ENCODE measurements around the gene PDF. TPM values are rescaled to one million over a fixed set of nuclear protein-coding genes. Genes with fewer than 3 reads are reported as not detected.

PDF gene
- total and polyA plus RNA-seq, 2 of the 13 experiments (the other 11 are each of a cell fraction or from before 2014, with no cell fraction given), result 12.4 to 48.8 TPM

DNA sequence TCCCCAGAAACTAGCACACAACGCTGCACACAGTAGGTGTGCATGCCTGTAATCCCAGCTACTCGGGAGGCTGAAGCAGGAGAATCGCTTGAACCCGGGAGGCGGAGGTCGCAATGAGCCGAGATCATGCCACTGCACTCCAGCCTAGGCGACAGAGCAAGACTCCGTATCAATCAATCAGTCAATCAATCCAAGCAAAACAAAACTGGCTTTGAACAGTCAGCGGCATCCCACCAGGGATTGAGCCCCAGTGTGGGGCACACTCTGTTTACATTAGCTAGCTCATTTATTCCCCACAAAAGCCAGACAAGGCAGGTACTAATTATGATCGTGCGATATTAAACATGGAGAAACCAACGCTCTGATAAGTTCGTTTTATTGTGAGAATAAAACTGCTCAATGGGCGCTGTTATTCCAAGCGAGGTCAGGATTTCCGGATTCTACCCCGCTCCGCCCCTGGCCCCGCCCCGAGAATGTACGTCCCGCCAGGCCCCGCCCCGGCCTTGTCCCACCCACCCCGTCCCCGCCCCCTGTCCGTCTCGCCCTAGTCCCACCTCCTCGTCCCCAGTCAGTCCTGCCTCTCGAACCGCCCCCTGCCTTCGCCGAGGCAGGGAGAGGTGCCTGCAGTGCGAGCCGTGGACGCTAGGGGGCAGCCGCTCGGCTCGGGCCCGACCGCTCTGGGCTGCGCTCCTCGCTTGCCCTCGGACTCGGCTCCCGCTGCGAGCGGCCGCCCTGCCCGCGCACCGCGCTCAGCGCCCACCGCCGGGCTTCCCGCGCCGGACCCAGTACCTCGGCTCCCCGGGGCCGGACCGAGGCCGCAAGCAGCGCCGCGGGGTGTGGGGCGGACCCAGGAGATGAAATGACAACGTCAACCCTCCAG is 19.5 kb downstream of the PDF start, which contains the start of gene VPS4A (continued):
- TF ChIP-seq ZNF670 (CRISPR knock-in tag; IDR thresholded peaks at IDR 0.05; ENCODE audit: borderline replicate concordance) (peak; percentile 32; the same call in 1 of the 2 replicates), PRDM15 (CRISPR knock-in tag; IDR thresholded peaks at IDR 0.05) (peak; percentile 33; the same call in 1 of the 2 replicates), ATRX (CRISPR knock-in tag; IDR thresholded peaks at IDR 0.05; ENCODE audit: borderline replicate concordance) (no peak), PHF21A (CRISPR knock-in tag; IDR thresholded peaks at IDR 0.05) (peak; percentile 53; the same call in 1 of the 2 replicates), REL (CRISPR knock-in tag; conservative IDR thresholded peaks at IDR 0.05) (0 out of 2 replicates have a peak, but pooled peaks have one; percentile 53), ZFY (CRISPR knock-in tag; IDR thresholded peaks at IDR 0.05) (peak; percentile 99), TGIF2 (CRISPR knock-in tag; IDR thresholded peaks at IDR 0.05) (peak; percentile 45; the same call in 1 of the 2 replicates), MIER3 (CRISPR knock-in tag; IDR thresholded peaks at IDR 0.05; ENCODE audit: borderline replicate concordance) (peak; percentile 79), GATAD2A (CRISPR knock-in tag; IDR thresholded peaks at IDR 0.05) (peak; percentile 59), TEF (CRISPR knock-in tag; IDR thresholded peaks at IDR 0.05) (no peak), BRF2 (CRISPR knock-in tag; IDR thresholded peaks at IDR 0.05) (peak; percentile 95), ZBTB7B (CRISPR knock-in tag; IDR thresholded peaks at IDR 0.05) (no peak), PITX1 (CRISPR knock-in tag; IDR thresholded peaks at IDR 0.05) (0 out of 2 replicates have a peak, but pooled peaks have one; percentile 23), TSC22D2 (CRISPR knock-in tag; IDR thresholded peaks at IDR 0.05; ENCODE audit: borderline replicate concordance) (0 out of 2 replicates have a peak, but pooled peaks have one; percentile 11), ZKSCAN1 (IDR thresholded peaks at IDR 0.05; ENCODE audit: low read length) (peak; percentile 93), KAT7 (CRISPR knock-in tag; IDR thresholded peaks at IDR 0.05; ENCODE audit: borderline replicate concordance) (peak; percentile 42; the same call in 1 of the 2 replicates)
- TF ChIP-seq, protein P1, sequence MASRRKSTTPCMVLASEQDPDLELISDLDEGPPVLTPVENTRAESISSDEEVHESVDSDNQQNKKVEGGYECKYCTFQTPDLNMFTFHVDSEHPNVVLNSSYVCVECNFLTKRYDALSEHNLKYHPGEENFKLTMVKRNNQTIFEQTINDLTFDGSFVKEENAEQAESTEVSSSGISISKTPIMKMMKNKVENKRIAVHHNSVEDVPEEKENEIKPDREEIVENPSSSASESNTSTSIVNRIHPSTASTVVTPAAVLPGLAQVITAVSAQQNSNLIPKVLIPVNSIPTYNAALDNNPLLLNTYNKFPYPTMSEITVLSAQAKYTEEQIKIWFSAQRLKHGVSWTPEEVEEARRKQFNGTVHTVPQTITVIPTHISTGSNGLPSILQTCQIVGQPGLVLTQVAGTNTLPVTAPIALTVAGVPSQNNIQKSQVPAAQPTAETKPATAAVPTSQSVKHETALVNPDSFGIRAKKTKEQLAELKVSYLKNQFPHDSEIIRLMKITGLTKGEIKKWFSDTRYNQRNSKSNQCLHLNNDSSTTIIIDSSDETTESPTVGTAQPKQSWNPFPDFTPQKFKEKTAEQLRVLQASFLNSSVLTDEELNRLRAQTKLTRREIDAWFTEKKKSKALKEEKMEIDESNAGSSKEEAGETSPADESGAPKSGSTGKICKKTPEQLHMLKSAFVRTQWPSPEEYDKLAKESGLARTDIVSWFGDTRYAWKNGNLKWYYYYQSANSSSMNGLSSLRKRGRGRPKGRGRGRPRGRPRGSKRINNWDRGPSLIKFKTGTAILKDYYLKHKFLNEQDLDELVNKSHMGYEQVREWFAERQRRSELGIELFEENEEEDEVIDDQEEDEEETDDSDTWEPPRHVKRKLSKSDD (CRISPR knock-in tag; IDR thresholded peaks at IDR 0.05; ENCODE audit: low read depth), result peak; percentile 63
- TF ChIP-seq, protein P2, sequence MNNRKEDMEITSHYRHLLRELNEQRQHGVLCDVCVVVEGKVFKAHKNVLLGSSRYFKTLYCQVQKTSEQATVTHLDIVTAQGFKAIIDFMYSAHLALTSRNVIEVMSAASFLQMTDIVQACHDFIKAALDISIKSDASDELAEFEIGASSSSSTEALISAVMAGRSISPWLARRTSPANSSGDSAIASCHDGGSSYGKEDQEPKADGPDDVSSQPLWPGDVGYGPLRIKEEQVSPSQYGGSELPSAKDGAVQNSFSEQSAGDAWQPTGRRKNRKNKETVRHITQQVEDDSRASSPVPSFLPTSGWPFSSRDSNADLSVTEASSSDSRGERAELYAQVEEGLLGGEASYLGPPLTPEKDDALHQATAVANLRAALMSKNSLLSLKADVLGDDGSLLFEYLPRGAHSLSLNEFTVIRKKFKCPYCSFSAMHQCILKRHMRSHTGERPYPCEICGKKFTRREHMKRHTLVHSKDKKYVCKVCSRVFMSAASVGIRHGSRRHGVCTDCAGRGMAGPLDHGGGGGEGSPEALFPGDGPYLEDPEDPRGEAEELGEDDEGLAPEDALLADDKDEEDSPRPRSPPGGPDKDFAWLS (CRISPR knock-in tag; IDR thresholded peaks at IDR 0.05; ENCODE audit: borderline replicate concordance), result no peak
